Endothelial cell of umbilical vein (primary cell): ENCODE results near the gene GPSM1. TPM values are rescaled to one million over a fixed set of nuclear protein-coding genes. Genes with fewer than 3 reads are reported as not detected.

Experiments used
- BruUV-seq: library from RNA; stranded (reverse); fragments of 400-500 nt; replicated peaks from 2 replicates; lab custom pipeline; 2021; lab: Mats Ljungman, UMichigan
- CTCF ChIA-PET: fragments of 300-600, 350-600 bp; sonication (Branson Sonifier 250); formaldehyde crosslinking; loops from one replicate; lab custom pipeline; 2021; ENCODE audit warnings: antibody characterized with exemption, inconsistent platforms; lab: Charles Lee
- POLR2A ChIA-PET: fragments of 300-600, 350-600 bp; sonication (Branson Sonifier 250); formaldehyde crosslinking; loops from one replicate; lab custom pipeline; 2021; ENCODE audit warnings: antibody characterized with exemption, inconsistent platforms; lab: Charles Lee
- DNase-seq: peaks from one replicate; pipeline ENCODE4 v3.0.0-alpha.2; 2011; ENCODE audit warnings: low read depth, low spot score
- FAIRE-seq: peaks from 2 replicates; lab custom pipeline; 2011; peaks lifted over from hg19 to GRCh38; lab: Jason Lieb, UNC
- H2AFZ ChIP-seq: 2 replicates; pipeline ENCODE4 v1.6.0; 2012; ENCODE audit warnings: low read depth, low read length, control low read depth, inconsistent platforms
- H3K27ac ChIP-seq: 2 replicates; pipeline ENCODE4 v1.5.1; 2011; ENCODE audit warnings: low read depth, mild to moderate bottlenecking, control low read depth, low read length, moderate library complexity; ENCODE audit not compliant: insufficient read depth
- H3K27me3 ChIP-seq, 2 experiments: 2 replicates each; pipeline versions ENCODE4 v1.6.0 to v1.6.1; 2011; ENCODE audit warnings: low read length in 2 of 2, mixed read lengths in 1 of 2; ENCODE audit not compliant: control insufficient read depth in 2 of 2, insufficient read depth in 2 of 2
- H3K36me3 ChIP-seq, 2 experiments: 2 replicates in 1 of 2; 3 replicates in 1 of 2; pipeline ENCODE4 v1.5.1; 2011; ENCODE audit warnings: low read length in 2 of 2, mild to moderate bottlenecking in 1 of 2, moderate library complexity in 1 of 2; ENCODE audit not compliant: control insufficient read depth in 2 of 2, insufficient read depth in 2 of 2; ENCODE audit errors: extremely low read depth in 1 of 2
- H3K4me1 ChIP-seq: 3 replicates; pipeline ENCODE4 v1.5.1; 2011; ENCODE audit warnings: mild to moderate bottlenecking, low read length; ENCODE audit not compliant: control insufficient read depth, insufficient read depth; ENCODE audit errors: extremely low read depth
- H3K4me2 ChIP-seq: 2 replicates; pipeline ENCODE4 v1.6.1; 2011; ENCODE audit warnings: low read length, control low read depth, mixed read lengths; ENCODE audit not compliant: insufficient read depth
- H3K4me3 ChIP-seq, 3 experiments: fragments of 200-600 bp in 1 of 3; sonication (generic), shearing (Covaris generic) in 1 of 3; replicated peaks in 1 of 3; 2 replicates each; pipeline ENCODE4 v1.5.1; 2011 to 2016; ENCODE audit warnings: control low read depth in 3 of 3, low read length in 3 of 3, mild to moderate bottlenecking in 2 of 3, inconsistent platforms in 1 of 3, low read depth in 1 of 3, moderate library complexity in 1 of 3; ENCODE audit not compliant: insufficient read depth in 1 of 3
- H3K79me2 ChIP-seq: 2 replicates; pipeline ENCODE4 v1.6.0; 2012; ENCODE audit warnings: low read length, inconsistent platforms; ENCODE audit not compliant: control insufficient read depth, insufficient read depth
- H3K9ac ChIP-seq: replicated peaks from 2 replicates; pipeline ENCODE3; 2011; ENCODE audit warnings: low read length, control low read depth; ENCODE audit not compliant: insufficient read depth; ENCODE audit errors: extremely low read depth
- H3K9me1 ChIP-seq: replicated peaks from 3 replicates; pipeline ENCODE4 v1.6.0; 2011; ENCODE audit warnings: mild to moderate bottlenecking, low read length; ENCODE audit not compliant: control insufficient read depth, insufficient read depth; ENCODE audit errors: extremely low read depth
- H3K9me3 ChIP-seq: replicated peaks from 2 replicates; pipeline ENCODE4 v1.5.1; 2012; ENCODE audit warnings: low read length, inconsistent platforms; ENCODE audit not compliant: control insufficient read depth, insufficient read depth
- H4K20me1 ChIP-seq: replicated peaks from 2 replicates; pipeline ENCODE3; 2011; ENCODE audit warnings: mild to moderate bottlenecking, low read length; ENCODE audit not compliant: control insufficient read depth, insufficient read depth; ENCODE audit errors: extremely low read depth
- EZH2 ChIP-seq: IDR thresholded peaks from 2 replicates; pipeline ENCODE4 v1.6.1; 2012; ENCODE audit warnings: borderline replicate concordance, low read depth, mild to moderate bottlenecking, moderate library complexity, low read length, inconsistent platforms; ENCODE audit not compliant: severe bottlenecking
- FOS ChIP-seq: IDR thresholded peaks from 2 replicates; pipeline ENCODE4 v1.6.1; 2011; ENCODE audit warnings: mild to moderate bottlenecking, low read length, moderate library complexity, borderline replicate concordance; ENCODE audit not compliant: insufficient read depth
- GATA2 ChIP-seq: IDR thresholded peaks from 2 replicates; pipeline ENCODE4 v1.7.0; 2011; ENCODE audit warnings: low read depth, mild to moderate bottlenecking, moderate library complexity, mixed read lengths, low read length; ENCODE audit not compliant: insufficient read length, insufficient read depth
- JUN ChIP-seq: IDR thresholded peaks from 2 replicates; pipeline ENCODE4 v1.6.1; 2011; ENCODE audit warnings: borderline replicate concordance, low read depth; ENCODE audit not compliant: insufficient read length, insufficient read depth
- MYC ChIP-seq: IDR thresholded peaks from one replicate; pipeline ENCODE4 v1.6.1; 2011; ENCODE audit warnings: mild to moderate bottlenecking, low read depth, low read length
- POLR2AphosphoS5 ChIP-seq: IDR thresholded peaks from 2 replicates; pipeline ENCODE4 v1.6.1; 2012; ENCODE audit warnings: low read depth, mild to moderate bottlenecking, control low read depth, low read length, moderate library complexity; ENCODE audit not compliant: insufficient read depth
- dilution Hi-C: fragments of 300-500 bp; cut with MboI; formaldehyde crosslinking; loops from one replicate; pipeline ENCODE4 v1.15.0; 2019; ENCODE audit warnings: low sequenced_read_pairs; ENCODE audit not compliant: extremely low pct_ligation_motif_present
- intact Hi-C: fragments of 100-400 bp; cut with micrococcal nuclease; formaldehyde crosslinking; loops from one replicate; pipeline ENCODE4 v1.10.0; 2022
- polyA plus RNA-seq, 4 experiments: library from polyadenylated mRNA; depleted of rRNA in 3 of 4; stranded (reverse) in 3 of 4; unstranded in 1 of 4; fragments of >200 nt; gene quantifications; 2 replicates each; pipeline versions ENCODE4 v1.2.1 to v1.2.3, GENCODE V29; 2011 to 2012; ENCODE audit warnings: missing spikeins in 1 of 4
- total RNA-seq: library from RNA; stranded (reverse); gene quantifications from 2 replicates; pipeline ENCODE4 v1.2.3, GENCODE V29; 2021
- TF ChIP-seq, protein P1 (sequence below): IDR thresholded peaks from 2 replicates; pipeline ENCODE4 v1.6.1; 2011; ENCODE audit not compliant: insufficient read depth, insufficient read length
- TF ChIP-seq, protein P2 (sequence below), 2 donors: IDR thresholded peaks; 1 replicate in 1 of 2; 2 replicates in 1 of 2; pipeline ENCODE4 v1.5.1; 2011; ENCODE audit warnings: low read length in 2 of 2, mild to moderate bottlenecking in 2 of 2, moderate library complexity in 2 of 2, control low read depth in 1 of 2, inconsistent platforms in 1 of 2, low read depth in 1 of 2; ENCODE audit not compliant: insufficient read depth in 1 of 2; ENCODE audit errors: extremely low read depth in 1 of 2

Gene GPSM1
- total and polyA plus RNA-seq, 2 donors (not counting 3 experiments of a cell fraction or from before 2014, with no cell fraction given) = 34.6 to 47.1 TPM

DNA sequence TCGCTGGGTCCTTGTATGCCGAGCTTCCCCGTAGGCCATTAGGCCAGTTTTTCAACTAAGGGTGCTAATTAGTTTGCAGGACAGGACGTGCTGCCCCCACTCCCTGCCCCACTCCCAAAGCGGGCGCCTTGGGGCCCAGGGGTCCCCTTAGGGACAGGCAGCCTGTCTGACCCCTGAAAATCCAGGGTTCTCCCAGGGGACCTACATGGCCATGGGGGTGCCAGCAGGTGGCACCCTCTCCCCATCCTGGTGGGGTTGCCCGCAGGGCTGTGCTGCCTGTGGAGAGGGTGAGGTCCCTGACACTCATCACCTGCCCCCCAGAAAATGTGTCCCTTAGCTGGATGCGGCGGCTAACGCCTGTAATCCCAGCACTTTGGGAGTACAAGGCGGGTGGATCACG is 14.9 kb upstream of the GPSM1 start:
- intact Hi-C loops (loop anchor here (1.0 to 2.0 kb wide), 3 partner anchors 30 to 88 kb away; partner anchors contain the start of genes DNLZ and SNAPC4), dilution Hi-C loops (no loop called here)
- no peak overlapping the region for H3K4me2 ChIP-seq
- no peak overlapping the region for H3K27ac ChIP-seq
- no peaks in the 10 kb centered on the region for H3K79me2 ChIP-seq
- no peak overlapping the region for H2AFZ ChIP-seq
- FAIRE-seq = no peak
- H4K20me1 ChIP-seq = no peaks in the 10 kb centered on the region
- no TSS peak for BruUV-seq
- H3K36me3 ChIP-seq = no peaks in the 10 kb centered on the region
- POLR2A ChIA-PET = no interaction called here
- no peak overlapping the region for H3K4me3 ChIP-seq
- peak; percentile 51 for DNase-seq
- TF ChIP-seq GATA2 = no peak
- no peak for TF ChIP-seq FOS
- no peak for TF ChIP-seq POLR2AphosphoS5
- no peak for TF ChIP-seq EZH2
- TF ChIP-seq JUN = no peak
- TF ChIP-seq, protein P1, sequence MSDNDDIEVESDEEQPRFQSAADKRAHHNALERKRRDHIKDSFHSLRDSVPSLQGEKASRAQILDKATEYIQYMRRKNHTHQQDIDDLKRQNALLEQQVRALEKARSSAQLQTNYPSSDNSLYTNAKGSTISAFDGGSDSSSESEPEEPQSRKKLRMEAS = no peak
- no peak for TF ChIP-seq MYC
- TF ChIP-seq, protein P2, sequence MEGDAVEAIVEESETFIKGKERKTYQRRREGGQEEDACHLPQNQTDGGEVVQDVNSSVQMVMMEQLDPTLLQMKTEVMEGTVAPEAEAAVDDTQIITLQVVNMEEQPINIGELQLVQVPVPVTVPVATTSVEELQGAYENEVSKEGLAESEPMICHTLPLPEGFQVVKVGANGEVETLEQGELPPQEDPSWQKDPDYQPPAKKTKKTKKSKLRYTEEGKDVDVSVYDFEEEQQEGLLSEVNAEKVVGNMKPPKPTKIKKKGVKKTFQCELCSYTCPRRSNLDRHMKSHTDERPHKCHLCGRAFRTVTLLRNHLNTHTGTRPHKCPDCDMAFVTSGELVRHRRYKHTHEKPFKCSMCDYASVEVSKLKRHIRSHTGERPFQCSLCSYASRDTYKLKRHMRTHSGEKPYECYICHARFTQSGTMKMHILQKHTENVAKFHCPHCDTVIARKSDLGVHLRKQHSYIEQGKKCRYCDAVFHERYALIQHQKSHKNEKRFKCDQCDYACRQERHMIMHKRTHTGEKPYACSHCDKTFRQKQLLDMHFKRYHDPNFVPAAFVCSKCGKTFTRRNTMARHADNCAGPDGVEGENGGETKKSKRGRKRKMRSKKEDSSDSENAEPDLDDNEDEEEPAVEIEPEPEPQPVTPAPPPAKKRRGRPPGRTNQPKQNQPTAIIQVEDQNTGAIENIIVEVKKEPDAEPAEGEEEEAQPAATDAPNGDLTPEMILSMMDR (IDR thresholded peaks at IDR 0.05; ENCODE audit: extremely low read depth in 1 of 2, insufficient read depth in 1 of 2, low read depth in 1 of 2, low read length in 2 of 2) = peak; percentile 23 to 83
- no peak overlapping the region for H3K9ac ChIP-seq
- no peaks in the 10 kb centered on the region for H3K27me3 ChIP-seq
- H3K9me1 ChIP-seq = no peaks in the 10 kb centered on the region
- no peaks in the 10 kb centered on the region for H3K9me3 ChIP-seq
- CTCF ChIA-PET = interaction anchor here (0.6 to 3.3 kb wide), 17 partner anchors 9 to 126 kb away, joined by 3 to 27 read pairs (median 4); partner anchors contain the start of genes CCDC187, DNLZ and GPSM1
- no peaks in the 10 kb centered on the region for H3K4me1 ChIP-seq
